HEK293 (cell line): Measurements from ENCODE around the gene KDM4D.

Experiments
- CTCF ChIA-PET: fragments of 350-600 bp; formaldehyde crosslinking; extraction: SDS; loops from one replicate; lab custom pipeline; 2021; ENCODE audit warnings: antibody characterized with exemption; lab: Yijun Ruan, JAX
- POLR2A ChIA-PET: fragments of 300-600 bp; formaldehyde crosslinking; extraction: SDS; loops from one replicate; lab custom pipeline; 2020; ENCODE audit warnings: antibody characterized with exemption, inconsistent platforms; lab: Yijun Ruan, JAX
- H3K27ac ChIP-seq: fragments of 200-500 bp; sonication (Bioruptor generic); 2 replicates; pipeline ENCODE4 v1.5.1; 2014; ENCODE audit warnings: low read depth, low read length, control low read depth, inconsistent platforms; ENCODE audit errors: extremely low read depth
- H3K36me3 ChIP-seq, 2 experiments: fragments of 200-500 bp in 1 of 2; sonication (Bioruptor generic) in 1 of 2; 1 replicate in 1 of 2; 2 replicates in 1 of 2; pipeline ENCODE4 v1.5.1; 2014 to 2017; ENCODE audit warnings: inconsistent platforms in 2 of 2, low read length in 2 of 2; ENCODE audit not compliant: control insufficient read depth in 2 of 2, insufficient read depth in 1 of 2
- H3K4me1 ChIP-seq: fragments of 200-500 bp; sonication (Bioruptor generic); 2 replicates; pipeline ENCODE4 v1.5.1; 2014; ENCODE audit warnings: mild to moderate bottlenecking, low read length, inconsistent platforms; ENCODE audit not compliant: control insufficient read depth, insufficient read depth
- H3K4me3 ChIP-seq: 2 replicates; pipeline ENCODE4 v1.5.1; 2011; ENCODE audit warnings: low read depth, mild to moderate bottlenecking, control low read depth, low read length, moderate library complexity
- H3K9me3 ChIP-seq: fragments of 200-500 bp; sonication (Bioruptor generic); 2 replicates; pipeline ENCODE4 v1.5.1; 2014; ENCODE audit warnings: low read depth, low read length, inconsistent platforms; ENCODE audit not compliant: control insufficient read depth, insufficient read depth
- BCL6B ChIP-seq: fragments of 450-650 bp; formaldehyde crosslinking; IDR thresholded peaks from 2 replicates; pipeline ENCODE4 v1.5.1; 2017; ENCODE audit warnings: missing biosample characterization, missing genetic modification characterization
- CTCF ChIP-seq: fragments of 450-650 bp; formaldehyde crosslinking; IDR thresholded peaks from 2 replicates; pipeline ENCODE4 v1.5.1; 2016; ENCODE audit warnings: missing biosample characterization, missing genetic modification characterization
- MEIS1 ChIP-seq: sonication (generic); formaldehyde crosslinking; IDR thresholded peaks from 2 replicates; pipeline ENCODE4 v1.8.1; 2022; ENCODE audit warnings: missing genetic modification reagents, mild to moderate bottlenecking, borderline replicate concordance
- OSR2 ChIP-seq: fragments of 450-650 bp; formaldehyde crosslinking; IDR thresholded peaks from 2 replicates; pipeline ENCODE4 v1.5.1; 2016; ENCODE audit warnings: missing biosample characterization, missing genetic modification characterization
- PATZ1 ChIP-seq: fragments of 450-650 bp; formaldehyde crosslinking; IDR thresholded peaks from 2 replicates; pipeline ENCODE4 v1.5.1; 2016; ENCODE audit warnings: missing biosample characterization, missing genetic modification characterization
- PRDM1 ChIP-seq: fragments of 450-650 bp; formaldehyde crosslinking; IDR thresholded peaks from 2 replicates; pipeline ENCODE4; 2016; ENCODE audit warnings: missing biosample characterization, missing genetic modification characterization
- PRDM2 ChIP-seq: fragments of 450-650 bp; formaldehyde crosslinking; IDR thresholded peaks from 2 replicates; pipeline ENCODE4 v1.5.1; 2016; ENCODE audit warnings: missing biosample characterization, missing genetic modification characterization, borderline replicate concordance
- SCRT1 ChIP-seq: fragments of 450-650 bp; formaldehyde crosslinking; IDR thresholded peaks from 2 replicates; pipeline ENCODE4 v1.5.1; 2016; ENCODE audit warnings: missing biosample characterization, missing genetic modification characterization, borderline replicate concordance
- SP7 ChIP-seq: fragments of 450-650 bp; formaldehyde crosslinking; IDR thresholded peaks from 2 replicates; pipeline ENCODE4 v1.5.1; 2016; ENCODE audit warnings: missing biosample characterization, missing genetic modification characterization
- TCF7L2 ChIP-seq: IDR thresholded peaks from 2 replicates; pipeline ENCODE4 v1.6.1; 2011; ENCODE audit warnings: low read depth, mild to moderate bottlenecking, inconsistent platforms, low read length, moderate library complexity, borderline replicate concordance
- ZBTB1 ChIP-seq: fragments of 450-650 bp; formaldehyde crosslinking; IDR thresholded peaks from 2 replicates; pipeline ENCODE4 v1.5.1; 2016; ENCODE audit warnings: missing biosample characterization, missing genetic modification characterization
- ZNF114 ChIP-seq: fragments of 450-650 bp; formaldehyde crosslinking; IDR thresholded peaks from 2 replicates; pipeline ENCODE4 v1.5.0; 2017; ENCODE audit warnings: missing biosample characterization, missing genetic modification characterization
- ZNF121 ChIP-seq: fragments of 450-650 bp; formaldehyde crosslinking; IDR thresholded peaks from 2 replicates; pipeline ENCODE4 v1.5.1; 2016; ENCODE audit warnings: missing biosample characterization, missing genetic modification characterization
- ZNF202 ChIP-seq: fragments of 450-650 bp; formaldehyde crosslinking; IDR thresholded peaks from 2 replicates; pipeline ENCODE4 v1.5.1; 2016; ENCODE audit warnings: missing biosample characterization, missing genetic modification characterization, borderline replicate concordance
- ZNF366 ChIP-seq: fragments of 450-650 bp; formaldehyde crosslinking; conservative IDR thresholded peaks from 2 replicates; pipeline ENCODE4 v1.5.1; 2016; ENCODE audit warnings: missing biosample characterization, missing genetic modification characterization
- ZNF37A ChIP-seq: fragments of 450-650 bp; IDR thresholded peaks from 2 replicates; pipeline ENCODE4 v1.5.1; 2018; ENCODE audit warnings: missing biosample characterization, missing genetic modification characterization
- ZNF488 ChIP-seq: fragments of 450-650 bp; formaldehyde crosslinking; IDR thresholded peaks from 2 replicates; pipeline ENCODE4 v1.5.1; 2016; ENCODE audit warnings: missing biosample characterization, missing genetic modification characterization
- ZNF561 ChIP-seq: fragments of 450-650 bp; IDR thresholded peaks from 2 replicates; pipeline ENCODE4 v1.5.1; 2018; ENCODE audit warnings: missing biosample characterization, missing genetic modification characterization, borderline replicate concordance
- ZNF629 ChIP-seq: fragments of 450-650 bp; formaldehyde crosslinking; IDR thresholded peaks from 2 replicates; pipeline ENCODE4 v1.5.1; 2017; ENCODE audit warnings: missing biosample characterization, missing genetic modification characterization
- ZNF76 ChIP-seq: fragments of 450-650 bp; formaldehyde crosslinking; IDR thresholded peaks from 2 replicates; pipeline ENCODE4; 2016; ENCODE audit warnings: low read depth, missing biosample characterization, missing genetic modification characterization, borderline replicate concordance
- ZNF768 ChIP-seq: fragments of 450-650 bp; formaldehyde crosslinking; IDR thresholded peaks from 2 replicates; pipeline ENCODE4 v1.5.1; 2018; ENCODE audit warnings: missing biosample characterization, mild to moderate bottlenecking, missing genetic modification characterization
- ZSCAN18 ChIP-seq: fragments of 450-650 bp; formaldehyde crosslinking; IDR thresholded peaks from 2 replicates; pipeline ENCODE4 v1.5.1; 2016; ENCODE audit warnings: missing biosample characterization, missing genetic modification characterization
- ZXDB ChIP-seq: fragments of 450-650 bp; formaldehyde crosslinking; IDR thresholded peaks from 2 replicates; pipeline ENCODE4 v1.5.1; 2016; ENCODE audit warnings: missing biosample characterization, missing genetic modification characterization

The KDM4D gene

GRCh38 chr11:94975599-94975998, 2.1 kb downstream of the KDM4D start:
- Histone ChIP-seq H3K9me3 (no peaks in the 10 kb centered on the region), H3K36me3 (peaks cover 11 to 27% of the 10 kb centered on the region in 2 experiments), H3K4me1 (no peaks in the 10 kb centered on the region; the same call in 1 of the 2 replicates)
- POLR2A ChIA-PET = no interaction called here
- TF ChIP-seq PRDM2 = no peak
- no peak for TF ChIP-seq ZNF561
- TF ChIP-seq PRDM1 (tag by site-specific recombination) = no peak
- no peak for TF ChIP-seq PATZ1 (tag by site-specific recombination)
- no peak for TF ChIP-seq ZNF768 (tag by site-specific recombination)
- no peak for TF ChIP-seq MEIS1 (CRISPR knock-in tag)
- TF ChIP-seq ZNF202 (tag by site-specific recombination) = no peak
- TF ChIP-seq ZNF121 (tag by site-specific recombination) = no peak
- no peak for TF ChIP-seq TCF7L2
- no peak for TF ChIP-seq ZNF629 (tag by site-specific recombination)
- TF ChIP-seq ZNF37A = no peak
- no peak for TF ChIP-seq ZNF76 (tag by site-specific recombination)
- TF ChIP-seq ZNF114 (tag by site-specific recombination) = no peak
- TF ChIP-seq OSR2 (tag by site-specific recombination) = no peak
- TF ChIP-seq BCL6B (tag by site-specific recombination) = no peak
- TF ChIP-seq SCRT1 (tag by site-specific recombination) = no peak
- TF ChIP-seq, all 188 proteins: peak for 0
- Histone ChIP-seq H3K27ac (no peak overlapping the region), H3K4me3 (no peak overlapping the region)
- CTCF ChIA-PET = interaction anchor here (0.9 to 1.1 kb wide), 2 partner anchors 115 to 177 kb away, joined by 3 read pairs; no protein-coding TSS in a partner anchor

- CTCF ChIA-PET = interaction anchor here (0.5 to 0.7 kb wide), 3 partner anchors 11 to 1368 kb away, joined by 3 to 5 read pairs (median 4); no protein-coding TSS in a partner anchor
- no peaks in the 10 kb centered on the region for H3K4me1 ChIP-seq
- no peak overlapping the region for H3K4me3 ChIP-seq
- no peak overlapping the region for H3K27ac ChIP-seq
- H3K36me3 ChIP-seq = no peaks in the 10 kb centered on the region
- POLR2A ChIA-PET = no interaction called here
- H3K9me3 ChIP-seq = no peaks in the 10 kb centered on the region
- TF ChIP-seq ZNF629 (tag by site-specific recombination) (no peak), SP7 (tag by site-specific recombination) (no peak), ZNF488 (no peak), ZNF366 (no peak), ZBTB1 (tag by site-specific recombination) (no peak), ZSCAN18 (tag by site-specific recombination) (no peak), CTCF (tag by site-specific recombination) (no peak), ZXDB (no peak)
Observed at GRCh38 chr11:94987378-94987777, 13.9 kb downstream of the KDM4D start.
